ENCODE measurements around the gene PARD6G. TPM values are rescaled to one million over a fixed set of nuclear protein-coding genes. Genes with fewer than 3 reads are reported as not detected.

PARD6G gene
- total and polyA plus RNA-seq, 2 of the 8 experiments (the other 6 are each of a cell fraction or from before 2014, with no cell fraction given) = 11.3 to 17.9 TPM

DNA sequence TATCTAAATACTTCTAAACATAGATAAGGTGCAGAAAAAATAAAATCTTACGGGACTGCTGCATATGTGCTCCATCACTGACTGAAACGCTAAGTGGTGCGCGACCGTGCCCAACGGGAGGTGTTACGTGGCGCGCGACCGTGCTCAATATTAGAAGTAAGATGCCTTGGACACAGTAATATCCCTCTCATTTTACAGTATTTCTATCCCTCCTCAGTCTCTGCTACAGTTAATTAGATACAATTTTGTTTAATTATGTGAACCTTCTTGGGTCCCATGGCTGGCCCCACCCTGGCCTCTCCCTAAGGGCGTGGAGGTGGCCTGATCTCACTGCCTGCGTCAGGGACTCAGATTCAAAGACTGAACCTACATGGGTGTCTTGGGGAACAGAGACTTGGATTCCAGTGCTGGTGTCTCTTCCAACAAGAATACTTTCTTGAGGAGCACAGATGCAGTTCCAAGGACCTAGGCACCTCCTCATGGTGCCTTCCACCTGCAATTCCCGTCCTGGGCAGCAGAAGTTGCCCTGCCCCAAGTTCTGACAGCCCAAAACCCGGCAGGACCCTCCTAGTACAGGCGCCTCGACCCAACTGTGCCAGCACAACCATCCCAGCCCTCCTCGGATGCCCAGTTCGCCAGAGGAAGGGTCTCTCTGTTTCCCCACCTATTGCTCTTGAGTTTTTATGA lies 59.2 kb downstream of the PARD6G start (continued):
- TF ChIP-seq, protein P1, sequence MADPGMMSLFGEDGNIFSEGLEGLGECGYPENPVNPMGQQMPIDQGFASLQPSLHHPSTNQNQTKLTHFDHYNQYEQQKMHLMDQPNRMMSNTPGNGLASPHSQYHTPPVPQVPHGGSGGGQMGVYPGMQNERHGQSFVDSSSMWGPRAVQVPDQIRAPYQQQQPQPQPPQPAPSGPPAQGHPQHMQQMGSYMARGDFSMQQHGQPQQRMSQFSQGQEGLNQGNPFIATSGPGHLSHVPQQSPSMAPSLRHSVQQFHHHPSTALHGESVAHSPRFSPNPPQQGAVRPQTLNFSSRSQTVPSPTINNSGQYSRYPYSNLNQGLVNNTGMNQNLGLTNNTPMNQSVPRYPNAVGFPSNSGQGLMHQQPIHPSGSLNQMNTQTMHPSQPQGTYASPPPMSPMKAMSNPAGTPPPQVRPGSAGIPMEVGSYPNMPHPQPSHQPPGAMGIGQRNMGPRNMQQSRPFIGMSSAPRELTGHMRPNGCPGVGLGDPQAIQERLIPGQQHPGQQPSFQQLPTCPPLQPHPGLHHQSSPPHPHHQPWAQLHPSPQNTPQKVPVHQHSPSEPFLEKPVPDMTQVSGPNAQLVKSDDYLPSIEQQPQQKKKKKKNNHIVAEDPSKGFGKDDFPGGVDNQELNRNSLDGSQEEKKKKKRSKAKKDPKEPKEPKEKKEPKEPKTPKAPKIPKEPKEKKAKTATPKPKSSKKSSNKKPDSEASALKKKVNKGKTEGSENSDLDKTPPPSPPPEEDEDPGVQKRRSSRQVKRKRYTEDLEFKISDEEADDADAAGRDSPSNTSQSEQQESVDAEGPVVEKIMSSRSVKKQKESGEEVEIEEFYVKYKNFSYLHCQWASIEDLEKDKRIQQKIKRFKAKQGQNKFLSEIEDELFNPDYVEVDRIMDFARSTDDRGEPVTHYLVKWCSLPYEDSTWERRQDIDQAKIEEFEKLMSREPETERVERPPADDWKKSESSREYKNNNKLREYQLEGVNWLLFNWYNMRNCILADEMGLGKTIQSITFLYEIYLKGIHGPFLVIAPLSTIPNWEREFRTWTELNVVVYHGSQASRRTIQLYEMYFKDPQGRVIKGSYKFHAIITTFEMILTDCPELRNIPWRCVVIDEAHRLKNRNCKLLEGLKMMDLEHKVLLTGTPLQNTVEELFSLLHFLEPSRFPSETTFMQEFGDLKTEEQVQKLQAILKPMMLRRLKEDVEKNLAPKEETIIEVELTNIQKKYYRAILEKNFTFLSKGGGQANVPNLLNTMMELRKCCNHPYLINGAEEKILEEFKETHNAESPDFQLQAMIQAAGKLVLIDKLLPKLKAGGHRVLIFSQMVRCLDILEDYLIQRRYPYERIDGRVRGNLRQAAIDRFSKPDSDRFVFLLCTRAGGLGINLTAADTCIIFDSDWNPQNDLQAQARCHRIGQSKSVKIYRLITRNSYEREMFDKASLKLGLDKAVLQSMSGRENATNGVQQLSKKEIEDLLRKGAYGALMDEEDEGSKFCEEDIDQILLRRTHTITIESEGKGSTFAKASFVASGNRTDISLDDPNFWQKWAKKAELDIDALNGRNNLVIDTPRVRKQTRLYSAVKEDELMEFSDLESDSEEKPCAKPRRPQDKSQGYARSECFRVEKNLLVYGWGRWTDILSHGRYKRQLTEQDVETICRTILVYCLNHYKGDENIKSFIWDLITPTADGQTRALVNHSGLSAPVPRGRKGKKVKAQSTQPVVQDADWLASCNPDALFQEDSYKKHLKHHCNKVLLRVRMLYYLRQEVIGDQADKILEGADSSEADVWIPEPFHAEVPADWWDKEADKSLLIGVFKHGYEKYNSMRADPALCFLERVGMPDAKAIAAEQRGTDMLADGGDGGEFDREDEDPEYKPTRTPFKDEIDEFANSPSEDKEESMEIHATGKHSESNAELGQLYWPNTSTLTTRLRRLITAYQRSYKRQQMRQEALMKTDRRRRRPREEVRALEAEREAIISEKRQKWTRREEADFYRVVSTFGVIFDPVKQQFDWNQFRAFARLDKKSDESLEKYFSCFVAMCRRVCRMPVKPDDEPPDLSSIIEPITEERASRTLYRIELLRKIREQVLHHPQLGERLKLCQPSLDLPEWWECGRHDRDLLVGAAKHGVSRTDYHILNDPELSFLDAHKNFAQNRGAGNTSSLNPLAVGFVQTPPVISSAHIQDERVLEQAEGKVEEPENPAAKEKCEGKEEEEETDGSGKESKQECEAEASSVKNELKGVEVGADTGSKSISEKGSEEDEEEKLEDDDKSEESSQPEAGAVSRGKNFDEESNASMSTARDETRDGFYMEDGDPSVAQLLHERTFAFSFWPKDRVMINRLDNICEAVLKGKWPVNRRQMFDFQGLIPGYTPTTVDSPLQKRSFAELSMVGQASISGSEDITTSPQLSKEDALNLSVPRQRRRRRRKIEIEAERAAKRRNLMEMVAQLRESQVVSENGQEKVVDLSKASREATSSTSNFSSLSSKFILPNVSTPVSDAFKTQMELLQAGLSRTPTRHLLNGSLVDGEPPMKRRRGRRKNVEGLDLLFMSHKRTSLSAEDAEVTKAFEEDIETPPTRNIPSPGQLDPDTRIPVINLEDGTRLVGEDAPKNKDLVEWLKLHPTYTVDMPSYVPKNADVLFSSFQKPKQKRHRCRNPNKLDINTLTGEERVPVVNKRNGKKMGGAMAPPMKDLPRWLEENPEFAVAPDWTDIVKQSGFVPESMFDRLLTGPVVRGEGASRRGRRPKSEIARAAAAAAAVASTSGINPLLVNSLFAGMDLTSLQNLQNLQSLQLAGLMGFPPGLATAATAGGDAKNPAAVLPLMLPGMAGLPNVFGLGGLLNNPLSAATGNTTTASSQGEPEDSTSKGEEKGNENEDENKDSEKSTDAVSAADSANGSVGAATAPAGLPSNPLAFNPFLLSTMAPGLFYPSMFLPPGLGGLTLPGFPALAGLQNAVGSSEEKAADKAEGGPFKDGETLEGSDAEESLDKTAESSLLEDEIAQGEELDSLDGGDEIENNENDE (IDR thresholded peaks at IDR 0.05; ENCODE audit: insufficient replicate concordance, low read length) = no peak
- no peak for TF ChIP-seq GABPA (IDR thresholded peaks at IDR 0.05; ENCODE audit: borderline replicate concordance, insufficient read depth, low read length)
- TF ChIP-seq NRF1 (IDR thresholded peaks at IDR 0.05; ENCODE audit: low read depth, low read length) = no peak
- TF ChIP-seq, protein P2, sequence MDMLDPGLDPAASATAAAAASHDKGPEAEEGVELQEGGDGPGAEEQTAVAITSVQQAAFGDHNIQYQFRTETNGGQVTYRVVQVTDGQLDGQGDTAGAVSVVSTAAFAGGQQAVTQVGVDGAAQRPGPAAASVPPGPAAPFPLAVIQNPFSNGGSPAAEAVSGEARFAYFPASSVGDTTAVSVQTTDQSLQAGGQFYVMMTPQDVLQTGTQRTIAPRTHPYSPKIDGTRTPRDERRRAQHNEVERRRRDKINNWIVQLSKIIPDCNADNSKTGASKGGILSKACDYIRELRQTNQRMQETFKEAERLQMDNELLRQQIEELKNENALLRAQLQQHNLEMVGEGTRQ (IDR thresholded peaks at IDR 0.05; ENCODE audit: low read length) = no peak
- no peak for TF ChIP-seq YY1 (IDR thresholded peaks at IDR 0.05; ENCODE audit: low read depth, low read length)
- no peak for TF ChIP-seq TBP (IDR thresholded peaks at IDR 0.05; ENCODE audit: low read depth, low read length)
- TF ChIP-seq TAF7 (optimal IDR thresholded peaks at IDR 0.05; ENCODE audit: borderline replicate concordance, low read depth, low read length) = no peak

Measured in H1 (cell line).